Endometrium (tissue), 2 donors: ENCODE data around the gene TMEM145.

Experiments
- FAIRE-seq: peaks from 2 replicates; lab custom pipeline; 2012; peaks lifted over from hg19 to GRCh38; lab: Jason Lieb, UNC
- donor health status: control.
- donor health status: control.

Gene TMEM145

GRCh38 chr19:42288881-42289555 is 24.1 kb upstream of the TMEM145 start:
- no peak for FAIRE-seq

GRCh38 chr19:42289556-42290041 is 23.5 kb upstream of the TMEM145 start:
- FAIRE-seq, result no peak

- no peak for FAIRE-seq
These were observed 23.0 kb upstream of the TMEM145 start for GRCh38 chr19:42290136-42290522.

- no peak for FAIRE-seq
These were observed 22.3 kb upstream of the TMEM145 start for GRCh38 chr19:42290523-42291434.

GRCh38 chr19:42291435-42291810 is 21.7 kb upstream of the TMEM145 start:
- no peak for FAIRE-seq

GRCh38 chr19:42292042-42292960 is 20.8 kb upstream of the TMEM145 start:
- no peak for FAIRE-seq

- no peak for FAIRE-seq
These were observed 20.1 kb upstream of the TMEM145 start for GRCh38 chr19:42292963-42293362.

- no peak for FAIRE-seq
These were observed 19.6 kb upstream of the TMEM145 start for GRCh38 chr19:42293540-42293939.

- FAIRE-seq, result no peak
These were observed 19.2 kb upstream of the TMEM145 start for GRCh38 chr19:42293948-42294347.

GRCh38 chr19:42294471-42295137 is 18.5 kb upstream of the TMEM145 start:
- no peak for FAIRE-seq

GRCh38 chr19:42295342-42295741 is 17.8 kb upstream of the TMEM145 start:
- FAIRE-seq, result no peak

- no peak for FAIRE-seq
These were observed 17.1 kb upstream of the TMEM145 start for GRCh38 chr19:42295831-42296525.

GRCh38 chr19:42297039-42297438 is 16.1 kb upstream of the TMEM145 start:
- no peak for FAIRE-seq

- no peak for FAIRE-seq
These were observed 11.4 kb upstream of the TMEM145 start, which contains the start of gene PRR19 for GRCh38 chr19:42301646-42302203. Gene PRR19 (plus strand): TSS chr19:42302132. CDS start chr19:42309585, 7,453 bp downstream.

- no peak for FAIRE-seq
These were observed 10.0 kb upstream of the TMEM145 start for GRCh38 chr19:42303101-42303464.

GRCh38 chr19:42303876-42304275 is 9.2 kb upstream of the TMEM145 start:
- FAIRE-seq, result no peak

GRCh38 chr19:42306646-42307045 is 6.5 kb upstream of the TMEM145 start:
- FAIRE-seq, result no peak

GRCh38 chr19:42309686-42310085 is 3.4 kb upstream of the TMEM145 start:
- FAIRE-seq, result no peak

- no peak for FAIRE-seq
These were observed 1.5 kb upstream of the TMEM145 start for GRCh38 chr19:42311657-42312056.

- no peak for FAIRE-seq
These were observed 739 bp upstream of the TMEM145 start for GRCh38 chr19:42312370-42312769.
